ENCODE data around the gene MCFD2.

DNA sequence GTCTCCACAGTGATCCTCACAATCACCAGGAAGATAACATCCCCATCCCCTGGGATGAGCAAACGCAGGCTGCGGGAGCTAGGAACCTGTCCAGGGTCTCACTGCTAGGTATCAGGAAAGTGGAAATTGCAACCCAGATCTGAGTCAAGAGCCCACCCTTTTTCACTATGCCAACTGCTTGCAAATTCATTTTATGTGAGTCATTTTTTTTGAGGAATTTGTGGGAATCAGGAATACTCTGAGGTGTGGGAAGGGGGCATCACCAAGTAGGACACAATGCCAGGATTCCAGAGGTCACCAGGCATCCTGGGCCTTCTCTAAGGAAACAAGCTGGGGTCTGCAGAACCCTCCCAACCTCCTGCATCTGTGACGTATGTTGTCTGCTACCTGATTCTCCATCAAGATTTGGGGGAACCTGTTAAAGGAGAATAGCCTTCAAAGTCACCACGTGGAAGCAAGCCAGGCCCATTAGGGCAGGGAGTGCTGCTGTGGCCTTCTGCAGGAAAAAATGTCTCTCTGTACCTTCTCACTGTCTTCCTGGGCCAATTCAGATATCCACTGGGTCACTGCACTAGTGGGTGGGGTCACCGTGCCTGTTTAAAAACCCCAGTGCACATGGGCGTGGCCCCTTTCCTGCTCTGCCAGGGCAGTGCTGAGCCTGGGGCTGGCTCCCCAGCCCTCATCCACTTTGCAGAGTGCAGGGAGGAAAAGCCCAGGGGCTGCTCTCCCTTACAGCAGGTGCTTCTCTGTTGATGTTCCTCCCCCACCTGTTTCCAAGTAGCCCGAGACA, 50.2 kb downstream of the MCFD2 start:
- TF ChIP-seq CTCF (IDR thresholded peaks at IDR 0.05; ENCODE audit: insufficient read depth, low read length, poor library complexity, severe bottlenecking) (no peak), EZH2phosphoT487 (conservative IDR thresholded peaks at IDR 0.05; ENCODE audit: low read length) (no peak)
